Activated naive CD4-positive, alpha-beta T cell treated with anti-CD3 and anti-CD28 coated beads for 36 hours (primary cell): Measurements from ENCODE around the gene TWNK. TPM values are rescaled to one million over a fixed set of nuclear protein-coding genes. Genes with fewer than 3 reads are reported as not detected.

Experiments used
- CTCF ChIA-PET: fragments of 350-600 bp; sonication (Branson Sonifier 250); formaldehyde crosslinking; loops from one replicate; lab custom pipeline; 2021; ENCODE audit warnings: antibody characterized with exemption; lab: Charles Lee
- DNase-seq: peaks from one replicate; pipeline ENCODE4 v3.0.0-alpha.2; 2020
- H3K27ac Mint-ChIP-seq: one replicate; pipeline ENCODE4 v1.8.0; 2021; ENCODE audit warnings: mild to moderate bottlenecking, mixed read lengths
- H3K27me3 Mint-ChIP-seq: one replicate; pipeline ENCODE4 v1.8.0; 2021; ENCODE audit warnings: low read depth, mixed read lengths
- H3K36me3 Mint-ChIP-seq: one replicate; pipeline ENCODE4 v1.8.0; 2021; ENCODE audit warnings: low read depth, mixed read lengths
- H3K4me1 Mint-ChIP-seq: one replicate; pipeline ENCODE4 v1.8.0; 2021; ENCODE audit warnings: low read depth, mixed read lengths
- H3K4me3 Mint-ChIP-seq: one replicate; pipeline ENCODE4 v1.8.0; 2021; ENCODE audit warnings: mild to moderate bottlenecking, moderate library complexity, mixed read lengths
- H3K9me3 Mint-ChIP-seq: one replicate; pipeline ENCODE4 v1.8.0; 2021; ENCODE audit warnings: mixed read lengths
- intact Hi-C: fragments of 100-400 bp; cut with micrococcal nuclease; formaldehyde crosslinking; loops from one replicate; pipeline ENCODE4 v1.15.1; 2023
- total RNA-seq, 2 experiments: library from RNA; stranded (reverse); gene quantifications; one replicate each; pipeline ENCODE4 v1.2.3, GENCODE V29; 2021

The TWNK gene
- 10 to 100 TPM; 10.4 to 11.4 TPM for total RNA-seq

DNA sequence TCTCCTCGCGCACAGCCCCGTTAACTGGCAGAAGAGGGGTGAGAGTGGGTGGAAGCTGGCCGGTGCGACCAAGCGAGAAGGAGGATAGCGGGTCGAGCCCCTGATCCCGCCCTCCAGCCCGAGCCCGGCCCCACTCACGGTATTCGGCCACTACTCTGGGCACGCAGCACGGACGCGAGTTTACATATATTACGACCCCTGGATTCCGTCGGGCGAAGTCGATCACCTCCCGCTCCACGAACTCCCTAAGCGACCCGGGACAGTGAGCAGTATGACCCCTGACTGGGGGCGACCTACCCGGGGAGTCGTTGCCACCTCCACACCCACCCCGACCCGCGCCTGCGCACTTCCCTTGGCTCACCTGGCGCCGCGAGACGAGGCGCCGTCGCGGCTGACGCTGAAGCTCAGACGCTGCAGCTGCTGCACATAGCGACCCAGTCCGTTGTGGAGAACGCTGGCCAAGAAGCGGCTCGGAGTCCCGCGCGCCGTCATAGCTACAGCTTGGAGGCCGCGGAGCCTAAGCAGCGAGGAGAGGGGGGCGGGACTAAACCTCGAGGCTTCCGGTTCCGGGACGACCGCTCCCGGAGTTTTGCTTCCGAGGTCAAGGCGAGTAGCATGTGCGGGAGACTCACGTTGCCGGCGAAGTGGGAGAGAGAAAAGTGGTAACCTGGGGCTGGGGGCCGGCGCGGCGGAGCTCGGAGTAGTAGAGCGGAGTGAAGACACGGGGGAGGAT, at the start of gene TWNK, which contains the start of gene MRPL43:
Gene TWNK (plus strand): TSS at position 592 of the 733 bp plus-strand sequence. CDS start 668 bp downstream, outside the sequence.
Gene MRPL43 (minus strand): TSS at position 546 of the 733 bp plus-strand sequence. CDS start 54 bp downstream, at position 492.
- no peaks in the 10 kb centered on the region for H3K27me3 Mint-ChIP-seq

DNA sequence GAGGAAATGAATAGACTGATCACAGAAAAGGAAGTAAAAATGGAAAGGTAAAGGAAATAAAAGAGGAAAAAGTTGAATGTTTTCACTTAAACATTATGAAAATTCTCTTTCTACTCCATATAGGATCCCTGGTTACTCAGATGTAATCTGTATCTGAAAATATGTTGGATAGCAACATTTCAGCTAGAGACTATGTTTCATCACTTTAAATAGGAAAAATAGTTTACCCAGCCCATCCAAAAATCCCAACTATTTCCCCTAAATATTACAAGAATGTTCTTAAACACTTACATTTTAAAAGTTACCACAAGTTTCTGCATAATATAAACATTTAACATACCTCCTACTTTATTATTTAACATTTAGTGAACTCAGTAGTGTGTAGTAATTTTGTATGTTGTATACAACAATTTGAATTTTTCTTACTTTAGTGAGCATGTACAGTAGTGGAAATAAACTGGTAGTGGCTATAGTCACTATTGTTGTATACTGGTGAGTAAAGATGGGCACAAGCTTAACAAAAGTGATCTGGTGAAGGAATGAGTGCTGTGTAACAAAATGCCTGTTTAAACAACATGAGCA, 47.5 kb upstream of the TWNK start:
- H3K27ac Mint-ChIP-seq: no peak overlapping the region
- intact Hi-C loops: loop anchor here (5.0 kb wide), 1 partner anchor 403 kb away; the partner anchor contains the start of gene HIF1AN

More for the DNA sequence above, at the start of gene TWNK, which contains the start of gene MRPL43:
- peak within 1 kb of the TSS; percentile 91 for H3K4me3 Mint-ChIP-seq
- DNase-seq: peak; percentile 91
- peaks cover 51% of the 10 kb centered on the region for H3K4me1 Mint-ChIP-seq
- intact Hi-C loops: loop anchor here (1.0 to 2.0 kb wide), 3 partner anchors 10 to 74 kb away; partner anchors contain the start of genes PDZD7, SFXN3 and SLF2
- H3K9me3 Mint-ChIP-seq: no peaks in the 10 kb centered on the region
- CTCF ChIA-PET: interaction anchor here (5.7 kb wide), 1 partner anchor 11 kb away, joined by 33 read pairs; the partner anchor contains the start of gene LZTS2
- H3K36me3 Mint-ChIP-seq: peaks cover 28% of the 10 kb centered on the region
- peak within 1 kb of the TSS; percentile 72 for H3K27ac Mint-ChIP-seq

GRCh38 chr10:100942229-100942628, 45.1 kb upstream of the TWNK start:
- Mint-ChIP-seq H3K9me3 (no peaks in the 10 kb centered on the region), H3K4me1 (peaks cover 21% of the 10 kb centered on the region), H3K36me3 (peaks cover 38% of the 10 kb centered on the region), H3K27ac (no peak overlapping the region), H3K27me3 (no peaks in the 10 kb centered on the region), H3K4me3 (no peak overlapping the region)
- CTCF ChIA-PET: no interaction called here
- intact Hi-C loops: loop anchor here (5.0 kb wide), 1 partner anchor 405 kb away; the partner anchor contains the start of gene HIF1AN
- no peak for DNase-seq

More for the DNA sequence above, 47.5 kb upstream of the TWNK start:
- no peak for DNase-seq
- Mint-ChIP-seq H3K36me3 (peaks cover 25% of the 10 kb centered on the region), H3K4me3 (no peak overlapping the region), H3K4me1 (peaks cover 21% of the 10 kb centered on the region), H3K9me3 (no peaks in the 10 kb centered on the region), H3K27me3 (no peaks in the 10 kb centered on the region)
- CTCF ChIA-PET: interaction anchor here (0.9 kb wide), 1 partner anchor 15 kb away, joined by 3 read pairs; no protein-coding TSS in a partner anchor

DNA sequence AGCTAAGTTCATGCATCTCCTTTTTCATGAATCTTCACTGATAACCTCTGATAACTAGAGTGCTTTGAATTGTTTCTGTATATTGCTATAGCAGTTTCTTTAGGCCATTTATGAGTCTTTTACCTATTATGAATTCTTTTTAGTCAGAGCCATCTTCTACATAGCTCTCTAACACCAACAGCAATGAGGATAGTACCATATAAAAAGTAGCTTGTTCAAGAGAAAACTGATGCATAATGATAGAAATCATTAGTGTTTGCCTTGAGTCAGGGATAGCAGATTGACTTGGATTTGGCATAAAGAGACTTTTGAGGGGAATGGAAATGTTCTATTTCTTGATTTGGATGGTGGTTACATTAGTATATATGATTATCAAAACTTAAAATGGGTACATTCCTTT, 43.8 kb upstream of the TWNK start:
- H3K4me3 Mint-ChIP-seq: no peak overlapping the region
- no peaks in the 10 kb centered on the region for H3K27me3 Mint-ChIP-seq
- peak overlapping the region; percentile 78 for H3K27ac Mint-ChIP-seq
- no peaks in the 10 kb centered on the region for H3K9me3 Mint-ChIP-seq
- peaks cover 21% of the 10 kb centered on the region for H3K4me1 Mint-ChIP-seq
- intact Hi-C loops: loop anchor here (5.0 kb wide), 1 partner anchor 406 kb away; the partner anchor contains the start of gene HIF1AN
- CTCF ChIA-PET: interaction anchor here (0.7 to 0.9 kb wide), 2 partner anchors 13 to 31 kb away, joined by 3 to 4 read pairs; partner anchors contain the start of gene SLF2
- peaks cover 36% of the 10 kb centered on the region for H3K36me3 Mint-ChIP-seq
- DNase-seq: no peak

DNA sequence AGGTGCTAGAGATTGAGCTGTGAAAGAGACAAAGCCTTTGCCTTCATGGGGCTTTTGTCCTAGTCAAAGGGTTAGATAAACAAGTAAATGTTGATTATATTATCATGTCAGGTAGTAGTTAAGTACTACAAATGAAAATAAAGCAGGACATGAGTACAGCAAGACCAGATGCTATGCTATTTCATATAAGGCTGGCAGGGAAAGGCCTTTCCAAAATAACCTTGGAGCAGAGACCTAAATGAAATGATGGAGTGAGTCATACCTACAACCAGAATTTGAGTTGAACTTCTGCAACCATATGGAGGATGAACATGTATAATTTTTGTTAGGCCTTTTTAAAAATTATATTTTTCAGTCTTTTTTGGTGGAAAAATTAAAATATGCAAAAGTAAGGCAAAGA, 41.6 kb upstream of the TWNK start:
- H3K36me3 Mint-ChIP-seq: peaks cover 42% of the 10 kb centered on the region
- intact Hi-C loops: no loop called here

DNA sequence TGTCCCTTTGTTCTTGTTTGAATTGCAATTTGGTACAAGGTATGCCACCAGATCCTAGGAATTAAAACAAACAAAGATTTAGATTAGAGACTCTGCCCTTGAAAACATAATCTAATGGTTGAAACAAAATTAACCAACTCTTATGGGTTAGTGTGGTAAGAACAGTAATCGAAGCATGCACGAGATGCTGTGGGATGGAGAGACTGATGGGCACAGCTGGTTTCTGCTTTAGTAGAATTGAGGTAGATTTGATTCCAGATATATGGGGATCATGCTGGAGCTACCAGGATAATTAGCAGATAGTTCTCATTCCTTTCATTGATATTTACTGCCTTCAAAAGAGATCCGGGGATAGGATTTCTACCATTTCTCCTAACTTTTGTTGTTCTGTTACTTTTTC, 38.4 kb upstream of the TWNK start:
- Mint-ChIP-seq H3K27me3 (no peaks in the 10 kb centered on the region), H3K27ac (no peak overlapping the region), H3K36me3 (peaks cover 35% of the 10 kb centered on the region)

More for the DNA sequence above, 41.6 kb upstream of the TWNK start:
- CTCF ChIA-PET: no interaction called here
- Mint-ChIP-seq H3K4me3 (no peak overlapping the region), H3K27ac (no peak overlapping the region), H3K27me3 (no peaks in the 10 kb centered on the region), H3K4me1 (peaks cover 21% of the 10 kb centered on the region), H3K9me3 (no peaks in the 10 kb centered on the region)
- DNase-seq: no peak

DNA sequence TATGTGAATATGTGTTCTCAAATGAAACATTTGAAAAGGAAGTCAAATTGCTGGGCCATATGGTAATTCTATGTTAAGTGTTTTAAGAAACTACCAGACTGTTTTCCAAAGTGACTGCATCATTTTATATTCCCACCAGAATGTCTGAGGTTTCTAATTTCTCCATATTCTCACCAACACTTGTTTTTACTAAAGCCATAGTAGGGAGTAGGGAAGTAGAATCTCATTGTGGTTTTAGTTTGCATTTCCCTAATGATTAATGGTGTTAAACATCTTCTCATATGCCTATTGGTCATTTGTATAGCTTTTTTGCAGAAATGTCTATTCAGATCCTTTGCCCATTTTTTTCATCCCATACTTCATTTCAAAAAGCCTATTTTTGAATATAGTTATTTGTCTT, 27.1 kb upstream of the TWNK start:
- Mint-ChIP-seq H3K9me3 (no peaks in the 10 kb centered on the region), H3K27ac (no peak overlapping the region), H3K36me3 (peaks cover 24% of the 10 kb centered on the region), H3K4me1 (peaks cover 9% of the 10 kb centered on the region), H3K27me3 (no peaks in the 10 kb centered on the region), H3K4me3 (no peak overlapping the region)
- DNase-seq: no peak
- CTCF ChIA-PET: no interaction called here
- intact Hi-C loops: no loop called here

More for the DNA sequence above, 38.4 kb upstream of the TWNK start:
- CTCF ChIA-PET: no interaction called here
- no peak for DNase-seq
- Mint-ChIP-seq H3K4me1 (peaks cover 6% of the 10 kb centered on the region), H3K9me3 (no peaks in the 10 kb centered on the region), H3K4me3 (no peak overlapping the region)
- intact Hi-C loops: no loop called here

DNA sequence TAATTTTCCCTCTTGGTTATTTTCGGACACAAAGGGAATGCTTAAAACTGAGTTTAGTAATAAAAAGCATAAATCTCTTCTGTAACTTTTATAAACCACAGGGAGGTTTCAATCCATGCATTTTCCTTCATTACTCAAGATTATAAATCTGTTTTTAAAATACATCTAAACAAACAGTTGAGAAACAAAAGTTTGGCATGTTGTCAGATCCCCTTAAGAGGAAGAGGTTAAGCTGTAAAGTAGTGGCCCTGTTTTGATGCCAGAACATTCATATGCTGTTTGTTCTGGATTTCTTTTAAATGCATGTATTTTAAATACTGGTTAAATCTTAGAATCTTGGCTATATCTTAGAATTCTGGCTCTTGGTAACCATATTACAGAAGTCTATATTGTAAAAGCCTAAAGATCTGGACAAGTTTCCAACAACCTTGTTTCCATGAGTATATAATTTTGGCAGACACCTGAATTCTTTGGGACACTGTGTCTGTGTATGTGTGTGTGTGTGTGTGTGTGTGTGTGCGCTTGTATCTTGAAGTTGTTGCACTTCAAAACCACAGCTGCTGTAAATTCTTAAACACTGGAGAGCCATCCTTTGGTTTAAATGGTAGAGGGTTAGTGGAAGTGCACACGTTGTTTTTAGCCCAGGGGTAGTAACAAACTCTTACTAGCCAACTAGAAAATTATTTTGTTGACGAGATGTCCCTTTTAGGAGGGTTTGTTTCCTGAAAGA, 24.8 kb upstream of the TWNK start:
- no peak overlapping the region for H3K27ac Mint-ChIP-seq
- H3K36me3 Mint-ChIP-seq: peaks cover 24% of the 10 kb centered on the region
- no peaks in the 10 kb centered on the region for H3K27me3 Mint-ChIP-seq
- no peak overlapping the region for H3K4me3 Mint-ChIP-seq
- no peaks in the 10 kb centered on the region for H3K9me3 Mint-ChIP-seq
- intact Hi-C loops: no loop called here
- CTCF ChIA-PET: interaction anchor here (0.9 kb wide), 1 partner anchor 402 kb away, joined by 3 read pairs; no protein-coding TSS in a partner anchor
- no peak for DNase-seq
- no peaks in the 10 kb centered on the region for H3K4me1 Mint-ChIP-seq

GRCh38 chr10:100963826-100964225, 23.5 kb upstream of the TWNK start:
- H3K9me3 Mint-ChIP-seq: no peaks in the 10 kb centered on the region
- no peak for DNase-seq
- no peaks in the 10 kb centered on the region for H3K27me3 Mint-ChIP-seq
- H3K4me3 Mint-ChIP-seq: no peak overlapping the region
- CTCF ChIA-PET: interaction anchor here (4.3 kb wide), 1 partner anchor 34 kb away, joined by 12 read pairs; no protein-coding TSS in a partner anchor
- intact Hi-C loops: no loop called here
- peaks cover 4% of the 10 kb centered on the region for H3K4me1 Mint-ChIP-seq
- no peak overlapping the region for H3K27ac Mint-ChIP-seq
- peaks cover 21% of the 10 kb centered on the region for H3K36me3 Mint-ChIP-seq

DNA sequence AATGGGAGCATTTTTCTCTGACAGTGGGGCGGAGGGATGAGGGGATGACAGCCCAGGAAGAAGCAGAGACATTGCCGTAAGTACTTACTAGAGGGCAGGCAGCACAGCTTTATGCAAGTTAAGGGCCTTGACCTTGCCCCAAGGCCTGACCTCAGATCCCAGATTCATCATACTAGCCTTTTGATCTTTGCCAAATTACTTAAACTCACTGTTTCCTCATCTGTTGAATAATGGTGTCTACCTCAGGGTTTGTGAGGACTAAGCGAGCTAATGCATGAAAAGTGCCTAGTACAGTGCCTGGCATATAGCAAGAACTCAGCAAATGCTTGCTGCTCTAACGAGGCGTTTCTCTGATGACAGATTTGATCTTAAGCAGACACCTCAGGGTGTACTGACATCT, 21.5 kb upstream of the TWNK start:
- H3K4me3 Mint-ChIP-seq: no peak overlapping the region
- DNase-seq: no peak
- no peak overlapping the region for H3K27ac Mint-ChIP-seq
- no peaks in the 10 kb centered on the region for H3K9me3 Mint-ChIP-seq
- H3K4me1 Mint-ChIP-seq: peaks cover 8% of the 10 kb centered on the region
- no peaks in the 10 kb centered on the region for H3K27me3 Mint-ChIP-seq
- CTCF ChIA-PET: interaction anchor here (1.2 to 4.3 kb wide), 3 partner anchors 11 to 49 kb away, joined by 3 to 12 read pairs (median 5); no protein-coding TSS in a partner anchor
- intact Hi-C loops: loop anchor here (5.0 kb wide), 1 partner anchor 46 kb away; no protein-coding TSS in a partner anchor
- H3K36me3 Mint-ChIP-seq: peaks cover 9% of the 10 kb centered on the region

DNA sequence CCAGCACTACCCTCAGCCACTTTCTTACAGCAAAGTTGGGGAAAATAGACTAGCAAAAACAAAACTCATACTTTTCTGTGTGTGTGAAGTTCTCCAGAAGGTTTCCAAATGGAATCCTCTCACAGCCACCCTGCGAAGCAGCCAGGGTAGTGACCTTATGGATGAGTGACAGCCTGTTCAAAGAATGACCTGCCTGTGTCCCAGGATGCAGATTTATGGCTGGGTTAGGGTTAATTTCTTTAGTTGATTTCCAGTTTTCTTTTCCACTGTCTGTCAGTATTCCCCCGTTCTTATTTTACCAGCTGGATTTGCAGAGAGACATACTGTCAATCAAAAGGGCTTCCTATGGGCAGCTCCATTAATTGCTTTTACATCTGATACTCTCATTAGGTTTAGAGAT, 20.5 kb upstream of the TWNK start:
- CTCF ChIA-PET: interaction anchor here (0.6 to 4.3 kb wide), 5 partner anchors 9 to 1198 kb away, joined by 3 to 12 read pairs (median 4); no protein-coding TSS in a partner anchor
- Mint-ChIP-seq H3K27ac (no peak overlapping the region), H3K4me1 (peaks cover 8% of the 10 kb centered on the region), H3K27me3 (no peaks in the 10 kb centered on the region), H3K9me3 (no peaks in the 10 kb centered on the region), H3K4me3 (no peak overlapping the region), H3K36me3 (peaks cover 5% of the 10 kb centered on the region)
- intact Hi-C loops: loop anchor here (5.0 kb wide), 1 partner anchor 45 kb away; no protein-coding TSS in a partner anchor
- no peak for DNase-seq
